GM12864 (cell line): ENCODE results near the gene PDE5A.

Source experiments
- DNase-seq: peaks from one replicate; pipeline ENCODE4 v3.0.0-alpha.2; 2011; ENCODE audit warnings: low read depth
- H3K4me3 ChIP-seq: 2 replicates; pipeline ENCODE4 v1.5.1; 2011; ENCODE audit warnings: mild to moderate bottlenecking, low read depth, low read length, control low read depth
- TF ChIP-seq, protein P1 (sequence below): IDR thresholded peaks from 2 replicates; pipeline ENCODE4 v1.5.1; 2011; ENCODE audit warnings: low read depth, mild to moderate bottlenecking, moderate library complexity, low read length, control low read depth, inconsistent platforms; ENCODE audit errors: missing control alignments

PDE5A gene

DNA sequence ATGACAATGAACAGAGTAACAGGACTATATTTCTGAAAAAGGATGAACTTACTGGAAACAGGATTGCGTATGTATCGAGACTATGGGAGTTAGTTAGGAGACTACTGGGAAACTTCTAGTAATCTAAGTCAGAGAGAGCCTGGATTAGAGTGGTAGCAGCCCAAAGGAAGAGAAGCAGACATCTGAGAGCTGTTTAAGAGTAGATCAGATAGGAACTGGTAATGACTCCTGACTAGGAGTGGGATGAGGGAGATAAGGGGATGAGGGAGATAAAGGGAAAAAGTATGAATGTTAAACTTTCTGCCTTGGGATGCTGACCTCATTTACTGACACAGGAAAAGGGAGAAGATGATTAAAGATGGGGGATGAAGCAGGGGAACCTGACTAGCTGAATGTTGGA is 116.2 kb downstream of the PDE5A start:
- no peak overlapping the region for H3K4me3 ChIP-seq
- TF ChIP-seq, protein P1, sequence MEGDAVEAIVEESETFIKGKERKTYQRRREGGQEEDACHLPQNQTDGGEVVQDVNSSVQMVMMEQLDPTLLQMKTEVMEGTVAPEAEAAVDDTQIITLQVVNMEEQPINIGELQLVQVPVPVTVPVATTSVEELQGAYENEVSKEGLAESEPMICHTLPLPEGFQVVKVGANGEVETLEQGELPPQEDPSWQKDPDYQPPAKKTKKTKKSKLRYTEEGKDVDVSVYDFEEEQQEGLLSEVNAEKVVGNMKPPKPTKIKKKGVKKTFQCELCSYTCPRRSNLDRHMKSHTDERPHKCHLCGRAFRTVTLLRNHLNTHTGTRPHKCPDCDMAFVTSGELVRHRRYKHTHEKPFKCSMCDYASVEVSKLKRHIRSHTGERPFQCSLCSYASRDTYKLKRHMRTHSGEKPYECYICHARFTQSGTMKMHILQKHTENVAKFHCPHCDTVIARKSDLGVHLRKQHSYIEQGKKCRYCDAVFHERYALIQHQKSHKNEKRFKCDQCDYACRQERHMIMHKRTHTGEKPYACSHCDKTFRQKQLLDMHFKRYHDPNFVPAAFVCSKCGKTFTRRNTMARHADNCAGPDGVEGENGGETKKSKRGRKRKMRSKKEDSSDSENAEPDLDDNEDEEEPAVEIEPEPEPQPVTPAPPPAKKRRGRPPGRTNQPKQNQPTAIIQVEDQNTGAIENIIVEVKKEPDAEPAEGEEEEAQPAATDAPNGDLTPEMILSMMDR, result no peak
- no peak for DNase-seq

DNA sequence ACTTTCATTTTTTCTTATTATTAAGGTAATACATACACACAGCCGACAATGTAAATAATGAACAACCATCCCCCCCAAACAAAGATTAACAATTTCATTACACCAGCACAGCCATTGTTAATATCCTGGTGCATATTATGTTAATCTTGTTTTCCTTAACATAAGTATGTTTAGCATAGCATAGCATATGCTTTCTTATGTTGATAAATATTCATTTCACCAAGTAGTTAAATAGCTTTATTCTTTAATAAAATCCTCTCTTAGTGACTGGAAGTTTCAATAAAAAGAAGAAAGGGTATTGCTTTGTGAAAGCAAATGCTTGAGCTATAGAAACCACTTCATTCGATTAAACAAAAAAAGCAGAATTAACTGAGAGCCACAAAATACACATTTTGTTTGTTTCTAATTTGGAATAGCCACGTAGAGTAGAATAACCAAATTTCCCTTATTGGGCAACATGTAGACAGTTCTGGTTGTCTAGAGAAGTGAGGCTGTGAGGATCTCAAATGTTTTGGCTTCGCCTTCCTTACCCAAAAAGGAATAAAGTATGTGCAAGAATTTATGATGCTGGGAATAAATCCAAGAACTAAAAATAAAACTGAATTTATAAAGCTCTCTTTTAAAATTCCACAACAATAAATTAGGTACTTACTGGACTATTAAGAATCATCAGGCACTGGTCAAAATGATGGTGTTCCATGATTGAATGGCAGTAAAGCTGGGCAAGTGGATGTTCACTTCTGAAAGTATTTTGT is 118.0 kb downstream of the PDE5A start:
- DNase-seq, result no peak
- TF ChIP-seq, protein P1, result no peak
- H3K4me3 ChIP-seq, result no peak overlapping the region

DNA sequence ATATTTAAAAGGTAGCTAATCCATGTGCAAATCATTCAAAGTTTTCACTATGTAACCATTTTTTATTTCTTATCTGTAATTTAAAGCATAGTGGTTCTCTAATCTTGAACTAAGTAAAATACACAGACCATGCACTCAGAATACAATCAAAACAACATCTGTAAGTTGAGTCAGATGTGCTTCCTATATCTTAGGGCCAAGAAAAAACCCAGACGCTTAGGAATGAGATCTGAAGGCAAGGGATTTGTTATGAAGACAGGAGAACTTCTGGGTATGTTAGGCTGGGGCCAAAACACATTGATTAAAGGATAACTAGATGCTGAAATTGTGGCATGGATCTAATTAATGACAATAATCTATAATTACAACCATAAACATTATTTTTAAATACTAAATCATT is 120.3 kb downstream of the PDE5A start:
- no peak for DNase-seq
- no peak overlapping the region for H3K4me3 ChIP-seq
- TF ChIP-seq, protein P1, result no peak

DNA sequence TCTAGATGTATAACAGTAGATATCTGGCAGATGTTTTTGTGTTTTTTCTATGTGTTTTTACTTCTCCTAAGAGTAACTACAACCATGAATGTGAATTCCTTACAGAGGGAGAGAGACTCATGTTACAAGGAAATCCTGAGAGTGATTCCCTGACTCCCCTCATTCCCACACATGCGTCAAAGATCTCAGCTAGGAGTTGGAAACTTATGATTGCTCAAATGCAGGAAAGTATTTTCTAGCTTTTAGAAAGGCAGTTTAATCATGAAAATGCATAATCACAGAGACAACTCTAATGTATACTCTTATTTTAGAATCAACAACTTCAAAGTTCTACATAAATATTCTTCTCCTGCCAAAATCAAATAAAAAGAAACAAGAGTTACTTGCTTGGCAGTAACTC is 121.8 kb downstream of the PDE5A start:
- TF ChIP-seq, protein P1, result no peak
- no peak overlapping the region for H3K4me3 ChIP-seq
- DNase-seq, result no peak

DNA sequence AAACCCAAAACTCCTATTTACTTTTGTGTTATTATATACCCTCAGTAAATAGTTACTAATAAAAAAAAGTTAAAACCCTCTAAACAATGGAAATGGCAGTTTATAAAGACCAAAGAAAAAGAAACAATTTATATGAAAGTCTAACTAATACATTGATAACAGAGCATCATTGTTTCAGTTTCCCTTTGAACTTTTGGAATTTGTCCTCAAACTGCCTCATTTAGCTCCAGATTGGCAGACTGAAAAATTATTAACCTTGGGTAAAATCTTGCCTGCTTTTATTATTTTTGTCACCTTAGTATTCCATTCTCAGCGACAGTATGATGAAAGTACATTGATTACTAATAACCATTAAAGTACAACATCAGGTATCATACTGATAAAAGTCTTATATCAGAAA is 124.0 kb downstream of the PDE5A start:
- TF ChIP-seq, protein P1, result no peak
- DNase-seq, result no peak
- H3K4me3 ChIP-seq, result no peak overlapping the region

DNA sequence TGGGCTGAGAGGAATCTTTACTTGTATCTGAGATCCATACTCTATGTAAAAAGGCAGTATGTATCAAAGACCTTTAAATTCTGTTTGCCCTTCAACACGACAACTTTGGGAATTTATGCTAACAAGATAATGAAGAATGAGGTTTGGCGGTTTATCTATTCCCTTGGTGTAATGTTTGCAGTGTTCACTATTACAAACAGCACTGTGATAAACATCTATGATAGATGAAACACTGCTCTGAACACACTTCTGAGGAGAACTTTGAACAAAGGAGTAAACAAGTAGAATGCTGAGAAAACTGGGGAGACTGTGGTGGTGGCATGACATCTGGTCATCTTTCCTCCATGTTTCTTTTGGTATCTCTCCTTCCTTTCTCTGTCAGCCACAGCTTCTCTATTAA is 126.9 kb downstream of the PDE5A start:
- no peak overlapping the region for H3K4me3 ChIP-seq
- TF ChIP-seq, protein P1, result no peak
- no peak for DNase-seq

DNA sequence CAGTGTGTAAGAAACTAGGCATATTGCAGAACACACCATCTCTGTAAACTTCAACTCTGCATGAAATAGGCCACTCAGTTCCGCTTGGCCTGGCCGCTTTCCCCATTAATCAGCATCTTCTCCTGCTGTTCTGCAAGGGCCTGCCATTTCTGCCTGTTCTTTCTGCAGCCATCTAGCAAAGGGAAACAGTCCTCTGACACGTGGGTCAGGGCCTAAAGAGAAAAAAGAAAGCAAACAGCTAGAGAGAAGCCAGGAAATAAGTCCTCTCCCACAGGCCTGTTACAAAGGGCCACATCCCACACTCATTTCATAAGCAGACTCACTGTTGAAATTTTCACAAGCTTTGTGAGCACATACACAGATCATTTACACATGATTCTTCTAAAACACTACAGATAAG is 130.1 kb downstream of the PDE5A start:
- DNase-seq, result no peak
- TF ChIP-seq, protein P1, result no peak

More for the DNA sequence above, 130.1 kb downstream of the PDE5A start:
- no peak overlapping the region for H3K4me3 ChIP-seq
